ENCODE data around the gene RNF167. TPM values are rescaled to one million over a fixed set of nuclear protein-coding genes. Genes with fewer than 3 reads are reported as not detected.
"Not testable (repeated sequence)": the region's sequence is repeated elsewhere in the genome, so short reads cannot be mapped to it uniquely, and the experiment has no call there.

Gene RNF167
- total RNA-seq, 2 experiments from 2014 or later, result 165 to 166 TPM

DNA sequence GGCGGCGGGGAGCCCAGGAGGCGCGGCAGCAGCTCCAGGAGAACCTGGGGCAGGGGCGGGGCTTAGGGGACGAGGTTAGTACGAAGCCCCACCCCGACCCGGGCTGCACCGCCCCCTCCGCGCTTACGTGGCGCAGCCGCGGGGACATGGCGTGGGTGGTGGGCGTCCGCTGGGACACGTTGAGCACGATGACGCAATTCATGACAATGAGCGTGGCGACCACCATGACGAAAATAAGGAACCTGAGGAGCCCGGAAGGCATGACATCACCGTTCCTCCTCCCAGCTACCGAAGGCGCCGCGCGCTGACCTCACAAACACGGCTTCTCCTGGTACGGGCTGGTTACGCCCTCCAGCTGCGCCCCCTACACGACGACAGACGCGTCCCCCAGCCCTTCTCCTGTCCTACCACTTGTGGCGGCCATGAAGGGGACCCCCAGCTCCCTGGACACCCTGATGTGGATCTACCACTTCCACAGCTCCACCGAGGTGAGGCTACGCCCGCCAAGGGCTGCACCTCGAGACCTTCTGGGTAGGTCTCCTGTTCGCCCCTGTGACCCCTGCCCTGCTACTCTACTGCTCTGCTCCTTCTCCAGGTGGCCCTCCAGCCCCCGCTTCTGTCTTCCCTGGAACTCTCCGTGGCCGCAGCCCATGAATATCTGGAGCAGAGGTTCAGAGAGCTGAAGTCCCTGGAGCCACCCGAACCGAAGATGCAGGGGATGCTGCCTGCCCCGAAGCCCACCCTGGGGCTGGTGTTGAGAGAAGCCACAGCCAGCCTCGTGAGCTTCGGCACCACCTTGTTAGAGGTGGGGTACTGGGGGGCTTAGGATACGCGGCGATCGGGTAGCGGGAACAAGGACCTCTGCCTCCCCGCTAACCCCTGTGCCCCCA, 40.5 kb upstream of the RNF167 start, which contains the start of gene C17orf107:
TSS of gene C17orf107 (plus strand) at position 196 of the 890 bp plus-strand sequence. CDS start at position 423, 227 bp downstream.
- DNase-seq, result peak; percentile 97
- Mint-ChIP-seq H3K36me3 (peaks cover 12% of the 10 kb centered on the region), H3K27ac (peak within 1 kb of the TSS; percentile 93), H3K9me3 (no peaks in the 10 kb centered on the region), H3K4me1 (peaks cover 31% of the 10 kb centered on the region), H3K4me3 (peak within 1 kb of the TSS; percentile 87), H3K27me3 (no peaks in the 10 kb centered on the region)

DNA sequence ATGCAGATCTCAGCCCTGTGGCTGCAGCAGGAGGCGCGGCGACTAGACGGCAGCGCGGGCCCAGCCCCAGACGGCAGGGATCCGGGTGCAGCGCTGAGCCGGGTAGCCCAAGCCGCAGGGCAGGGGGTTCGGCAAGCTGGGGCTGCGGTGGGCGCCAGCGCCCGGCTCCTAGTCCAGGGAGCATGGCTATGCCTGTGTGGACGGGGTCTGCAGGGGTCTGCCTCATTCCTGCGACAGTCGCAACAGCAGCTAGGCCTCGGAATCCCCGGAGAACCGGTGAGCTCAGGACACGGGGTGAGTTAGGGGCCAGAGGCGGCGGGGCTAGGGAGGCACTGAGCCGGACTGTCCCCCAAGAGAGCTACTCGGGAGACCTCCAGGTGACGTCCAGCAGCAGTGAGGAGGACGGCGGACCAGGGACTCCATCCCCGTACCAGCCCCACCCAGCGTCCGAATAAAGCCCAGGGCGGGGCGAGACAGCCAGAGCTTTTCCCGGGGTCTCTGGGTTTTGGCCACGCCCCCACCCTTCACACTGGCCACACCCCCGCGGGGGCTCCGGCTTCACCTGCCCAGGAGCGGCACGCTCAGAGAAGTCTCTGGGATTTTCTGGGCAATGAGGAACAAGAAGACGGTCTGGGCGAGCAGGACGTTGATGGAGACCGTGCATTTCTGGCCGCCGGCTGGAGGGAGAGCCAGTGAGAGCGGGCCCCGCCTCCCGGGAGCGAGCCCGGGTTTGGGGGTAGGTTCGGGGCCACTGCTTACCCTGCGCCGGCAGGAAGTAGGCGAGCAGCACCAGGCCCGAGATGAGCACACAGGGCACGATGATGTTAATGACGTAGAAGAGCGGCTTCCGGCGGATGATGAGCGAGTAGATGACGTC, 39.6 kb upstream of the RNF167 start:
- no peaks in the 10 kb centered on the region for H3K9me3 Mint-ChIP-seq
- peak overlapping the region; percentile 93 for H3K27ac Mint-ChIP-seq
- no peaks in the 10 kb centered on the region for H3K27me3 Mint-ChIP-seq
- peaks cover 33% of the 10 kb centered on the region for H3K4me1 Mint-ChIP-seq
- H3K36me3 Mint-ChIP-seq, result peaks cover 12% of the 10 kb centered on the region
- H3K4me3 Mint-ChIP-seq, result peak overlapping the region; percentile 87
- DNase-seq, result peak; percentile 58

- DNase-seq, result no peak
Observed at GRCh38 chr17:4901108-4901647, 38.9 kb upstream of the RNF167 start.

DNA sequence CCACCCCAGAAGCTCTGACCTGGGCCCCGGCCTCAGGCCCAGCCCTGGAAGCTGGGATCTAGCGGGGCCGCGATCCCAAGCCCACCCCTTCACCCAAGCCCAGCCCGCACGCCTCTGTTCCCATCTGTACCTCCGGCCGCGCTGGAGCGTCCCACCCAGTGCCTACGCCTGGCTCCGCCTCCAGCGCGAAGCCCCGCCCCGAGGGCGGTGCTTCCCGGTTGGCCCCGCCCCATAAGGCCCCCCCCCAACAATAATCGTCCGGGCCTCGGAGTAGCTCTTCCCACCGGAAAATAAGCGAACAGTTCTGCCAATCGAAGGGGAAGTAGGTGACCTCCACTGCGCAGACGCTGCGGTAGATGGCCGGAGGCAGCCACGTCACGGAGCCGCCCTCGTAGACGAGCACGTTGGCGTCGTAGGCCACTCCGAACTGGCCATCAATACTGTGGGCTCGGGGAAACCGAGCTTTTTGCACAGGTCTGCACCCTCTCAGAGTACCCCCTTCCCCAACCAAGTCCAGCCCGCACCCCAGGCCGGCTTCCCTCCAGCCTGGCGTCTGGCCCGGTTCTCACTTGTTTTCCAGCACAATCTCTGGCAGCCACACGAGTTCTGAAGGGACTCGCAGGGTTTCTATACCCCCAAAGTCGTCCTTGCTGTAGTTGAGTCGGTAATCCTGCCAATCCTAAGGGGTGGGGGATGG, 38.3 kb upstream of the RNF167 start:
- peaks cover 10% of the 10 kb centered on the region for H3K36me3 Mint-ChIP-seq
- H3K27me3 Mint-ChIP-seq, result no peaks in the 10 kb centered on the region
- no peak overlapping the region for H3K4me3 Mint-ChIP-seq
- peak overlapping the region; percentile 52 for H3K27ac Mint-ChIP-seq
- peaks cover 33% of the 10 kb centered on the region for H3K4me1 Mint-ChIP-seq
- no peaks in the 10 kb centered on the region for H3K9me3 Mint-ChIP-seq
- no peak for DNase-seq

More at GRCh38 chr17:4901108-4901647, 38.9 kb upstream of the RNF167 start:
- Mint-ChIP-seq H3K4me1 (peaks cover 33% of the 10 kb centered on the region), H3K36me3 (peaks cover 10% of the 10 kb centered on the region), H3K9me3 (no peaks in the 10 kb centered on the region), H3K27me3 (no peaks in the 10 kb centered on the region), H3K4me3 (peak overlapping the region; percentile 87), H3K27ac (peak overlapping the region; percentile 54)

- Mint-ChIP-seq H3K4me3 (no peak overlapping the region), H3K27me3 (no peaks in the 10 kb centered on the region), H3K4me1 (peaks cover 33% of the 10 kb centered on the region), H3K27ac (peak overlapping the region; percentile 52), H3K9me3 (no peaks in the 10 kb centered on the region), H3K36me3 (peaks cover 10% of the 10 kb centered on the region)
- DNase-seq, result no peak
Observed at GRCh38 chr17:4902540-4902939, 37.5 kb upstream of the RNF167 start.

- Mint-ChIP-seq H3K27ac (peak within 1 kb of the TSS; percentile 52), H3K27me3 (no peaks in the 10 kb centered on the region), H3K4me1 (peaks cover 35% of the 10 kb centered on the region)
Observed at GRCh38 chr17:4903051-4903818, 36.8 kb upstream of the RNF167 start, which contains the start of gene CHRNE. Gene CHRNE (minus strand): TSS chr17:4903098. CDS start chr17:4903063, 35 bp downstream.

GRCh38 chr17:4906642-4907041, 33.4 kb upstream of the RNF167 start:
- DNase-seq, H3K9me3 Mint-ChIP-seq, H3K36me3 Mint-ChIP-seq, H3K27me3 Mint-ChIP-seq, H3K4me3 Mint-ChIP-seq, H3K27ac Mint-ChIP-seq: not testable (repeated sequence)
- H3K4me1 Mint-ChIP-seq, result peaks cover 23% of the 10 kb centered on the region

More at GRCh38 chr17:4903051-4903818, 36.8 kb upstream of the RNF167 start, which contains the start of gene CHRNE:
- Mint-ChIP-seq H3K4me3 (peak within 1 kb of the TSS; percentile 16), H3K36me3 (peaks cover 10% of the 10 kb centered on the region), H3K9me3 (no peaks in the 10 kb centered on the region)
- DNase-seq, result peak; percentile 71

GRCh38 chr17:4908301-4908700, 31.8 kb upstream of the RNF167 start:
- Mint-ChIP-seq H3K36me3 (no peaks in the 10 kb centered on the region), H3K4me1 (peaks cover 10% of the 10 kb centered on the region), H3K9me3 (no peaks in the 10 kb centered on the region), H3K4me3 (no peak overlapping the region), H3K27ac (no peak overlapping the region), H3K27me3 (no peaks in the 10 kb centered on the region)
- no peak for DNase-seq

DNA sequence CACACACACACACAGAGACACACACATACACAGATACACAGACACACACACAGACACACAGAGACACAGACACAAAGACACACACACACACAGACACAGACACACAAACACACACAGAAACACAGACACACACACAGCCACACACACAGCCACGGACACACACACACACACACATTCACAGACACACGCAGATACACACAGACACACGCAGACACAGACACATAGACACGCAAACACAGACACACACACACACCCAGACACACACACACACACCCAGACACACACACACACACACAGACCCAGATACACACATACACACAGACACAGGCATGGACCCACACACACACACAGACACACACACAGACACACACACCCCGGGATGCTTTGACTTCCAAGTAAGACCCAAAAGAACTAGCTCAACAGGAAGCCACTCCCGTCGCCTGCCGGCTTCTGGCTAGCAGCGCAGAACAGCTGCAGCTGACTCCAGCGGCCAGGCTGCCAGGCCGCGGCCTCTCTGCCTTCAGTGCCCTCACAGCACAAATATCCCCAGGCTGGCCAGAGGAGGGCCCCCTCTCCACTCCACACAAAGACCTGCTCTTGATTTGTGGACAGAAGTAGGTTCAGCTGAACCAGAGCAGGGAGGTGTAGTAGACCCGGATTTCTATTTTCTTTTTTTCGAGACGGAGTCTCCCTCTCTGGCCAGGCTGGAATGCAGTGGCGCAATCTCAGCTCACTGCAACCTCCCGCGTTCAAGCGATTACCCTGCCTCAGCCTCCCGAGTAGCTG, 31.2 kb upstream of the RNF167 start:
- H3K36me3 Mint-ChIP-seq, result no peaks in the 10 kb centered on the region
- peaks cover 6% of the 10 kb centered on the region for H3K4me1 Mint-ChIP-seq
- no peak overlapping the region for H3K27ac Mint-ChIP-seq
- H3K27me3 Mint-ChIP-seq, result no peaks in the 10 kb centered on the region
- no peak overlapping the region for H3K4me3 Mint-ChIP-seq
- no peaks in the 10 kb centered on the region for H3K9me3 Mint-ChIP-seq
- peak; percentile 77 for DNase-seq

- no peak for DNase-seq
- Mint-ChIP-seq H3K4me3 (no peak overlapping the region), H3K4me1 (no peaks in the 10 kb centered on the region), H3K36me3 (no peaks in the 10 kb centered on the region), H3K27me3 (no peaks in the 10 kb centered on the region), H3K9me3 (no peaks in the 10 kb centered on the region), H3K27ac (no peak overlapping the region)
Observed at GRCh38 chr17:4913994-4914393, 26.1 kb upstream of the RNF167 start.

- H3K27me3 Mint-ChIP-seq, H3K9me3 Mint-ChIP-seq, DNase-seq, H3K4me3 Mint-ChIP-seq, H3K36me3 Mint-ChIP-seq, H3K4me1 Mint-ChIP-seq, H3K27ac Mint-ChIP-seq: not testable (repeated sequence)
Observed at GRCh38 chr17:4914551-4914950, 25.5 kb upstream of the RNF167 start.

- H3K27me3 Mint-ChIP-seq, result no peaks in the 10 kb centered on the region
Observed at GRCh38 chr17:4919511-4920047, 20.5 kb upstream of the RNF167 start.

More at GRCh38 chr17:4919511-4920047, 20.5 kb upstream of the RNF167 start:
- Mint-ChIP-seq H3K27ac (no peak overlapping the region), H3K9me3 (no peaks in the 10 kb centered on the region), H3K4me1 (no peaks in the 10 kb centered on the region), H3K4me3 (no peak overlapping the region), H3K36me3 (peaks cover 2% of the 10 kb centered on the region)
- no peak for DNase-seq

Data from activated naive CD8-positive, alpha-beta T cell treated with anti-CD3 and anti-CD28 coated beads for 36 hours (primary cell).